ENCODE data around the gene GDPD3. TPM values are rescaled to one million over a fixed set of nuclear protein-coding genes. Genes with fewer than 3 reads are reported as not detected.

GDPD3 gene
- total and polyA plus RNA-seq, 2 of the 13 experiments (the other 11 are each of a cell fraction or from before 2014, with no cell fraction given), result 18.7 to 20.6 TPM

GRCh38 chr16:30063278-30063892 lies 50.0 kb downstream of the GDPD3 start (continued):
- TF ChIP-seq, protein P1, sequence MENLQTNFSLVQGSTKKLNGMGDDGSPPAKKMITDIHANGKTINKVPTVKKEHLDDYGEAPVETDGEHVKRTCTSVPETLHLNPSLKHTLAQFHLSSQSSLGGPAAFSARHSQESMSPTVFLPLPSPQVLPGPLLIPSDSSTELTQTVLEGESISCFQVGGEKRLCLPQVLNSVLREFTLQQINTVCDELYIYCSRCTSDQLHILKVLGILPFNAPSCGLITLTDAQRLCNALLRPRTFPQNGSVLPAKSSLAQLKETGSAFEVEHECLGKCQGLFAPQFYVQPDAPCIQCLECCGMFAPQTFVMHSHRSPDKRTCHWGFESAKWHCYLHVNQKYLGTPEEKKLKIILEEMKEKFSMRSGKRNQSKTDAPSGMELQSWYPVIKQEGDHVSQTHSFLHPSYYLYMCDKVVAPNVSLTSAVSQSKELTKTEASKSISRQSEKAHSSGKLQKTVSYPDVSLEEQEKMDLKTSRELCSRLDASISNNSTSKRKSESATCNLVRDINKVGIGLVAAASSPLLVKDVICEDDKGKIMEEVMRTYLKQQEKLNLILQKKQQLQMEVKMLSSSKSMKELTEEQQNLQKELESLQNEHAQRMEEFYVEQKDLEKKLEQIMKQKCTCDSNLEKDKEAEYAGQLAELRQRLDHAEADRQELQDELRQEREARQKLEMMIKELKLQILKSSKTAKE (CRISPR knock-in tag; IDR thresholded peaks at IDR 0.05; ENCODE audit: borderline replicate concordance), result no peak
- no peak for TF ChIP-seq TBL1XR1 (IDR thresholded peaks at IDR 0.05; ENCODE audit: borderline replicate concordance, low read length, partially characterized antibody)
- TF ChIP-seq RNF2 (conservative IDR thresholded peaks at IDR 0.05; ENCODE audit: low read depth), result no peak
- no peak for TF ChIP-seq ZNF331 (CRISPR knock-in tag; IDR thresholded peaks at IDR 0.05)
- TF ChIP-seq PHF20 (CRISPR knock-in tag; IDR thresholded peaks at IDR 0.05), result no peak
- TF ChIP-seq PCBP2 (optimal IDR thresholded peaks at IDR 0.05; ENCODE audit: low read depth, low read length, poor library complexity, severe bottlenecking), result no peak
- TF ChIP-seq ZNF607 (CRISPR knock-in tag; IDR thresholded peaks at IDR 0.05; ENCODE audit: borderline replicate concordance), result no peak
- no peak for TF ChIP-seq TOPORS (CRISPR knock-in tag; IDR thresholded peaks at IDR 0.05)
- no peak for TF ChIP-seq ZNF841 (CRISPR knock-in tag; IDR thresholded peaks at IDR 0.05; ENCODE audit: borderline replicate concordance)
- TF ChIP-seq FOXM1 (CRISPR knock-in tag; IDR thresholded peaks at IDR 0.05), result no peak
- no peak for TF ChIP-seq ZNF761 (CRISPR knock-in tag; conservative IDR thresholded peaks at IDR 0.05)
- no peak for TF ChIP-seq ZNF383 (CRISPR knock-in tag; IDR thresholded peaks at IDR 0.05; ENCODE audit: borderline replicate concordance)
- no peak for TF ChIP-seq ZFP37 (CRISPR knock-in tag; IDR thresholded peaks at IDR 0.05; ENCODE audit: borderline replicate concordance)
- peak; percentile 19; the same call in 1 of the 2 replicates for TF ChIP-seq KDM1A (CRISPR knock-in tag; IDR thresholded peaks at IDR 0.05)
- 0 out of 2 replicates have a peak, but pooled peaks have one; percentile 5 for TF ChIP-seq ZNF253 (CRISPR knock-in tag; IDR thresholded peaks at IDR 0.05; ENCODE audit: borderline replicate concordance)
- no peak; the same call in 1 of the 2 replicates for TF ChIP-seq ZNF569 (CRISPR knock-in tag; IDR thresholded peaks at IDR 0.05; ENCODE audit: borderline replicate concordance)
- TF ChIP-seq MXD4 (CRISPR knock-in tag; IDR thresholded peaks at IDR 0.05), result peak; percentile 73; the same call in 1 of the 2 replicates
- TF ChIP-seq SUZ12 (IDR thresholded peaks at IDR 0.05; ENCODE audit: low read depth, low read length), result no peak
- no peak for TF ChIP-seq ZNF746 (CRISPR knock-in tag; IDR thresholded peaks at IDR 0.05)
- no peak for TF ChIP-seq CCAR2 (optimal IDR thresholded peaks at IDR 0.05; ENCODE audit: low read depth, low read length)
- TF ChIP-seq MXI1 (IDR thresholded peaks at IDR 0.05; ENCODE audit: borderline replicate concordance, low read depth, low read length), result no peak
- TF ChIP-seq, protein P2, sequence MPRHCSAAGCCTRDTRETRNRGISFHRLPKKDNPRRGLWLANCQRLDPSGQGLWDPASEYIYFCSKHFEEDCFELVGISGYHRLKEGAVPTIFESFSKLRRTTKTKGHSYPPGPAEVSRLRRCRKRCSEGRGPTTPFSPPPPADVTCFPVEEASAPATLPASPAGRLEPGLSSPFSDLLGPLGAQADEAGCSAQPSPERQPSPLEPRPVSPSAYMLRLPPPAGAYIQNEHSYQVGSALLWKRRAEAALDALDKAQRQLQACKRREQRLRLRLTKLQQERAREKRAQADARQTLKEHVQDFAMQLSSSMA (CRISPR knock-in tag; IDR thresholded peaks at IDR 0.05), result 0 out of 2 replicates have a peak, but pooled peaks have one; percentile 63
- TF ChIP-seq GMEB2 (CRISPR knock-in tag; IDR thresholded peaks at IDR 0.05; ENCODE audit: low read depth), result no peak
- TF ChIP-seq RELA (CRISPR knock-in tag; IDR thresholded peaks at IDR 0.05), result 0 out of 2 replicates have a peak, but pooled peaks have one; percentile 54
- TF ChIP-seq TAF15 (IDR thresholded peaks at IDR 0.05; ENCODE audit: low read depth, low read length, poor library complexity, severe bottlenecking), result no peak
- TF ChIP-seq, protein P3, sequence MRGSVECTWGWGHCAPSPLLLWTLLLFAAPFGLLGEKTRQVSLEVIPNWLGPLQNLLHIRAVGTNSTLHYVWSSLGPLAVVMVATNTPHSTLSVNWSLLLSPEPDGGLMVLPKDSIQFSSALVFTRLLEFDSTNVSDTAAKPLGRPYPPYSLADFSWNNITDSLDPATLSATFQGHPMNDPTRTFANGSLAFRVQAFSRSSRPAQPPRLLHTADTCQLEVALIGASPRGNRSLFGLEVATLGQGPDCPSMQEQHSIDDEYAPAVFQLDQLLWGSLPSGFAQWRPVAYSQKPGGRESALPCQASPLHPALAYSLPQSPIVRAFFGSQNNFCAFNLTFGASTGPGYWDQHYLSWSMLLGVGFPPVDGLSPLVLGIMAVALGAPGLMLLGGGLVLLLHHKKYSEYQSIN (CRISPR knock-in tag; IDR thresholded peaks at IDR 0.05; ENCODE audit: borderline replicate concordance), result no peak

Measured in HepG2 (cell line).